Upper lobe of right lung (tissue), 1 donor: Measurements from ENCODE around the gene PLXND1. TPM values are rescaled to one million over a fixed set of nuclear protein-coding genes. Genes with fewer than 3 reads are reported as not detected.

ENCODE experiments used
- ATAC-seq: fragments of 200-7000 bp; cut with Tn5 transposase; one replicate; pipeline ENCODE4 v1.9.1; 2020; ENCODE audit warnings: mild to moderate bottlenecking, moderate library complexity
- DNase-seq: peaks from one replicate; pipeline ENCODE4 v3.0.0-alpha.2; 2020
- H3K27ac ChIP-seq: fragments of 200-600 bp; one replicate; pipeline ENCODE4 v1.8.0; 2022
- H3K27me3 ChIP-seq: fragments of 200-600 bp; one replicate; pipeline ENCODE4 v1.8.0; 2022; ENCODE audit warnings: mild to moderate bottlenecking
- H3K36me3 ChIP-seq: fragments of 200-600 bp; one replicate; pipeline ENCODE4 v1.8.0; 2022
- H3K4me1 ChIP-seq: fragments of 200-600 bp; one replicate; pipeline ENCODE4 v1.8.0; 2022
- H3K4me3 ChIP-seq: fragments of 200-600 bp; one replicate; pipeline ENCODE4 v1.8.0; 2022; ENCODE audit warnings: mild to moderate bottlenecking
- H3K9me3 ChIP-seq: fragments of 200-600 bp; one replicate; pipeline ENCODE4 v1.8.0; 2022
- intact Hi-C: fragments of 100-400 bp; cut with DNase I; formaldehyde crosslinking; loops from one replicate; pipeline ENCODE4 v1.11.0; 2022
- total RNA-seq: library from RNA; stranded (reverse); fragmentation: NEBNext Ultra II Directional; extraction: Animal tissue kit (Norgen Biotek cat#: 25700); gene quantifications from one replicate; pipeline ENCODE4 v1.2.1, GENCODE V29; 2021
- TF ChIP-seq, protein P1 (sequence below): fragments of 200-600 bp; IDR thresholded peaks from one replicate; pipeline ENCODE4 v1.8.0; 2022; ENCODE audit warnings: antibody characterized with exemption
- donor health status: DM: no; HTN: yes; CAD: no; lungs with severe emphysema.

PLXND1 gene
- total RNA-seq, 1 donor from 2014 or later: 284 TPM

GRCh38 chr3:129571605-129572547 lies 34.6 kb downstream of the PLXND1 start:
- Histone ChIP-seq H3K36me3 (peaks cover 95% of the 10 kb centered on the region), H3K4me1 (peaks cover 23% of the 10 kb centered on the region), H3K4me3 (no peak overlapping the region), H3K27ac (no peak overlapping the region), H3K9me3 (no peaks in the 10 kb centered on the region), H3K27me3 (no peaks in the 10 kb centered on the region)
- TF ChIP-seq, protein P1, sequence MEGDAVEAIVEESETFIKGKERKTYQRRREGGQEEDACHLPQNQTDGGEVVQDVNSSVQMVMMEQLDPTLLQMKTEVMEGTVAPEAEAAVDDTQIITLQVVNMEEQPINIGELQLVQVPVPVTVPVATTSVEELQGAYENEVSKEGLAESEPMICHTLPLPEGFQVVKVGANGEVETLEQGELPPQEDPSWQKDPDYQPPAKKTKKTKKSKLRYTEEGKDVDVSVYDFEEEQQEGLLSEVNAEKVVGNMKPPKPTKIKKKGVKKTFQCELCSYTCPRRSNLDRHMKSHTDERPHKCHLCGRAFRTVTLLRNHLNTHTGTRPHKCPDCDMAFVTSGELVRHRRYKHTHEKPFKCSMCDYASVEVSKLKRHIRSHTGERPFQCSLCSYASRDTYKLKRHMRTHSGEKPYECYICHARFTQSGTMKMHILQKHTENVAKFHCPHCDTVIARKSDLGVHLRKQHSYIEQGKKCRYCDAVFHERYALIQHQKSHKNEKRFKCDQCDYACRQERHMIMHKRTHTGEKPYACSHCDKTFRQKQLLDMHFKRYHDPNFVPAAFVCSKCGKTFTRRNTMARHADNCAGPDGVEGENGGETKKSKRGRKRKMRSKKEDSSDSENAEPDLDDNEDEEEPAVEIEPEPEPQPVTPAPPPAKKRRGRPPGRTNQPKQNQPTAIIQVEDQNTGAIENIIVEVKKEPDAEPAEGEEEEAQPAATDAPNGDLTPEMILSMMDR: no peak
- intact Hi-C loops: no loop called here
- no peak for DNase-seq
- ATAC-seq: no peak

DNA sequence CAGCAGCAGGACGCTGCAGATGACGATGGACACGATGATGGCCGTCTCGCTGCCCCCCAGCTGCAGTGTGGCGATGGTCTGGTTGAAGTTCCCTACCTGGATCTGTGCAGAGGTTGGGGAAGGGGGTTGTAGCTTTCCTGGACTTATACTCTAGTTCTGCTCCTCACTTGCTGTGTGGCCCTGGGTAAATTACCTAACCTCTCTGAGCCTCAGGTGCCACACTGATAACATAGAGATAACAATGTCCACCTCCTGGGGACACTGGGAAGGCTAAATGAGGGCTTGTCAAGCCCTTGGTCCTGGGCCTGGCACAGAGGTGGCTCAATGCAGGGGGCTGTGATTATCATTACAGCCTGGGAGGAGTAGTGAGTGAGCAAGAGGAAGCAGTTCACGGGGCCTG lies 36.6 kb downstream of the PLXND1 start:
- TF ChIP-seq, protein P1: no peak
- DNase-seq (no peak), ATAC-seq (no peak)
- peaks cover 100% of the 10 kb centered on the region for H3K36me3 ChIP-seq
- H3K4me3 ChIP-seq: no peak overlapping the region
- no peak overlapping the region for H3K27ac ChIP-seq
- H3K4me1 ChIP-seq: peaks cover 27% of the 10 kb centered on the region
- no peaks in the 10 kb centered on the region for H3K27me3 ChIP-seq
- H3K9me3 ChIP-seq: no peaks in the 10 kb centered on the region
- intact Hi-C loops: no loop called here

DNA sequence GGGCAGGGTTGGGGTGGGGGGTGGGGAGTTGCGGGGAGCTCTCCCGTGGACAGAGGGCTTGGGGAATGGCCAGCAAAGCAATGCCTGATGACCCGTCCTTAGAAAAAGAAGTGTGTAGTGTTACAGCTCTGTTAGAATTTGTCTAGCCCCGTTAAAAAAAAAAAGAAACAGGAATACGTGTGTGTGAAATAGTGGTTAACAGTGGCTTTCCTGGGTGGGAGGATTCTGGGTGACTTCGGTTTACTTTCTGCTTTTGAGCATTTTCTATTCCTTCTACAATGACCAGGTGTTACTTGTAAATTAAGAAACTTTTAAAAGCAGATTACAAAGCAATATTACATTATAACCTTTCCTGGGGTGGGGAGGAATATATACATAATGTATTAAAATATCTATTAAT lies 38.5 kb downstream of the PLXND1 start:
- DNase-seq (no peak), ATAC-seq (no peak)
- H3K9me3 ChIP-seq: no peaks in the 10 kb centered on the region
- TF ChIP-seq, protein P1: no peak
- H3K36me3 ChIP-seq: peaks cover 100% of the 10 kb centered on the region
- H3K27me3 ChIP-seq: no peaks in the 10 kb centered on the region
- intact Hi-C loops: no loop called here
- no peak overlapping the region for H3K4me3 ChIP-seq
- H3K27ac ChIP-seq: no peak overlapping the region
- H3K4me1 ChIP-seq: peaks cover 35% of the 10 kb centered on the region

DNA sequence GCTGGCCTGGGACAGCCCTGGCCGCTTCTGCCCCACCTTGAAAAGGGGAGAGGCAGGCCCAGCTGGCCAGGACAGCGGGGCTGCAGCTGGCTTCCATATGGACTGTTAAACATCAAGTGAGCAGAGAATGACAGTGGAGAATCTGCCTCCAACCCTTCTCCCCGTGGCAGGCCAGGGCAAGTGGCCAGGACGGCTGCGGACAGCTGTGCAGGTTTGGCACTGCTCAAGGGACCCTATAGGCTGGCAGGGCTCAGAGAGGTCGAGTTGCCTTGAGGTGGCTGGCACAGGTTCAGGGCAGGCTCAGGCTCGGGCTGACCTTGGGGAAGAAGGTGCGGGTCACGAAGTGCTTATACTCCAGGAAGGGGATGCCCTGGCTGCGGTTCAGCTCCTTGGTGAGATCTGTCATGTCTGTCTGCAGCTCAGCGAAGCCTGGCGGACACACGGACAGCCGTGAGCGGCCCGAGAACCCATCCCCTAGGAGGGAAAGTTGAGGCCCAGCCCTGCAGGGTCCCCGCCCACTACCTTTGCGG lies 39.2 kb downstream of the PLXND1 start:
- H3K4me1 ChIP-seq: peaks cover 35% of the 10 kb centered on the region
- DNase-seq: no peak
- no peak overlapping the region for H3K27ac ChIP-seq
- no peaks in the 10 kb centered on the region for H3K27me3 ChIP-seq
- TF ChIP-seq, protein P1: no peak
- H3K9me3 ChIP-seq: no peaks in the 10 kb centered on the region
- no peak overlapping the region for H3K4me3 ChIP-seq
- peaks cover 100% of the 10 kb centered on the region for H3K36me3 ChIP-seq
- ATAC-seq: no peak
- intact Hi-C loops: no loop called here

- Histone ChIP-seq H3K4me3 (no peak overlapping the region), H3K27me3 (no peaks in the 10 kb centered on the region), H3K36me3 (peaks cover 100% of the 10 kb centered on the region), H3K27ac (no peak overlapping the region), H3K4me1 (peaks cover 48% of the 10 kb centered on the region), H3K9me3 (no peaks in the 10 kb centered on the region)
- intact Hi-C loops: no loop called here
- DNase-seq (no peak), ATAC-seq (no peak)
- TF ChIP-seq, protein P1: no peak
Measured at GRCh38 chr3:129565902-129566301, 40.6 kb downstream of the PLXND1 start.
